DND-41 (cell line): Measurements from ENCODE around the gene ANXA10.
"Not testable (repeated sequence)": the region's sequence is repeated elsewhere in the genome, so short reads cannot be mapped to it uniquely, and the experiment has no call there.

ENCODE experiments used
- ATAC-seq: fragments of 200-7000 bp; cut with Tn5 transposase; 3 replicates; pipeline ENCODE4 v1.9.1; 2021; ENCODE audit warnings: low read depth; ENCODE audit not compliant: insufficient read depth
- DNase-seq: peaks from one replicate; pipeline ENCODE4 v3.0.0-alpha.2; 2020
- H2AFZ ChIP-seq: 2 replicates; pipeline ENCODE4 v1.6.0; 2012; ENCODE audit warnings: low read depth, low read length
- H3K27ac ChIP-seq: 2 replicates; pipeline ENCODE4 v1.5.1; 2012; ENCODE audit warnings: low read length, inconsistent platforms
- H3K27me3 ChIP-seq: fragments of 200-600 bp; sonication (generic); 2 replicates; pipeline ENCODE4 v1.6.0; 2012; ENCODE audit warnings: low read length, mild to moderate bottlenecking, inconsistent platforms; ENCODE audit not compliant: insufficient read depth, poor library complexity
- H3K36me3 ChIP-seq: 2 replicates; pipeline ENCODE4 v1.5.1; 2012; ENCODE audit warnings: low read length, inconsistent platforms; ENCODE audit not compliant: insufficient read depth
- H3K4me1 ChIP-seq: 2 replicates; pipeline ENCODE4 v1.5.1; 2012; ENCODE audit warnings: mild to moderate bottlenecking, low read length; ENCODE audit not compliant: insufficient read depth
- H3K4me2 ChIP-seq: 2 replicates; pipeline ENCODE4 v1.6.0; 2012; ENCODE audit warnings: mild to moderate bottlenecking, moderate library complexity, low read length, inconsistent platforms; ENCODE audit not compliant: insufficient read depth
- H3K4me3 ChIP-seq, 2 experiments: fragments of 200-600 bp in 1 of 2; shearing (Covaris generic) in 1 of 2; 2 replicates each; pipeline ENCODE4 v1.5.1; 2012 to 2016; ENCODE audit warnings: inconsistent platforms in 2 of 2, low read length in 2 of 2, mild to moderate bottlenecking in 2 of 2, low read depth in 1 of 2, moderate library complexity in 1 of 2
- H3K79me2 ChIP-seq: 2 replicates; pipeline ENCODE4 v1.6.0; 2012; ENCODE audit warnings: low read length, inconsistent platforms; ENCODE audit not compliant: insufficient read depth
- H3K9ac ChIP-seq: 2 replicates; pipeline ENCODE4 v1.6.0; 2012; ENCODE audit warnings: low read depth, mild to moderate bottlenecking, inconsistent platforms, low read length, moderate library complexity
- H3K9me3 ChIP-seq: 2 replicates; pipeline ENCODE4 v1.5.1; 2012; ENCODE audit warnings: low read length, moderate library complexity, mild to moderate bottlenecking, inconsistent platforms; ENCODE audit not compliant: insufficient read depth, severe bottlenecking
- H4K20me1 ChIP-seq: 2 replicates; pipeline ENCODE4 v1.6.0; 2012; ENCODE audit warnings: low read length; ENCODE audit not compliant: insufficient read depth
- CTCF ChIP-seq: IDR thresholded peaks from 2 replicates; pipeline ENCODE4 v1.5.1; 2012; ENCODE audit warnings: borderline replicate concordance, low read length, moderate library complexity, mild to moderate bottlenecking; ENCODE audit not compliant: poor library complexity, severe bottlenecking; ENCODE audit errors: extremely low read depth
- EZH2 ChIP-seq: IDR thresholded peaks from 3 replicates; pipeline ENCODE4 v1.6.1; 2012; ENCODE audit warnings: borderline replicate concordance, low read depth, mild to moderate bottlenecking, moderate library complexity, low read length, inconsistent platforms; ENCODE audit not compliant: severe bottlenecking

ANXA10 gene

GRCh38 chr4:168200685-168201084 is 108.3 kb downstream of the ANXA10 start:
- Histone ChIP-seq H2AFZ (no peak overlapping the region), H3K27me3 (no peaks in the 10 kb centered on the region), H3K9ac (no peak overlapping the region), H3K9me3 (peaks cover 21% of the 10 kb centered on the region), H3K27ac (no peak overlapping the region), H3K4me2 (no peak overlapping the region), H4K20me1 (no peaks in the 10 kb centered on the region), H3K4me3 (no peak overlapping the region), H3K36me3 (no peaks in the 10 kb centered on the region), H3K79me2 (no peaks in the 10 kb centered on the region), H3K4me1 (peaks cover 21% of the 10 kb centered on the region)
- no peak for ATAC-seq
- no peak for TF ChIP-seq EZH2
- no peak for TF ChIP-seq CTCF
- no peak for DNase-seq

GRCh38 chr4:168203233-168203911 is 111.0 kb downstream of the ANXA10 start:
- Histone ChIP-seq H3K27me3 (no peaks in the 10 kb centered on the region), H3K79me2 (no peaks in the 10 kb centered on the region), H3K4me1 (peaks cover 18% of the 10 kb centered on the region), H4K20me1 (no peaks in the 10 kb centered on the region), H3K9me3 (peaks cover 21% of the 10 kb centered on the region), H3K27ac (no peak overlapping the region), H2AFZ (no peak overlapping the region), H3K4me3 (0 out of 4 replicates have a peak overlapping the region, but pooled peaks of 1 of the 2 experiments have one; percentile 9), H3K9ac (no peak overlapping the region), H3K36me3 (no peaks in the 10 kb centered on the region), H3K4me2 (no peak overlapping the region)
- ATAC-seq (no peak), DNase-seq (no peak)
- no peak for TF ChIP-seq CTCF
- no peak for TF ChIP-seq EZH2

GRCh38 chr4:168208957-168209614 is 116.7 kb downstream of the ANXA10 start:
- Histone ChIP-seq H3K9ac (no peak overlapping the region), H3K4me1 (no peaks in the 10 kb centered on the region), H3K9me3 (peaks cover 3% of the 10 kb centered on the region), H3K27ac (no peak overlapping the region), H4K20me1 (no peaks in the 10 kb centered on the region), H3K79me2 (no peaks in the 10 kb centered on the region), H3K27me3 (no peaks in the 10 kb centered on the region), H2AFZ (no peak overlapping the region), H3K4me2 (no peak overlapping the region), H3K4me3 (no peak overlapping the region), H3K36me3 (no peaks in the 10 kb centered on the region)
- DNase-seq: no peak
- no peak for ATAC-seq
- TF ChIP-seq EZH2: no peak
- no peak for TF ChIP-seq CTCF

GRCh38 chr4:168212656-168213055 is 120.3 kb downstream of the ANXA10 start:
- H3K79me2 ChIP-seq: no peaks in the 10 kb centered on the region
- no peak overlapping the region for H2AFZ ChIP-seq
- H3K27ac ChIP-seq: no peak overlapping the region
- no peak overlapping the region for H3K4me3 ChIP-seq
- no peak for TF ChIP-seq EZH2
- no peak for TF ChIP-seq CTCF
- peaks cover 6% of the 10 kb centered on the region; the same call in 1 of the 2 replicates for H3K36me3 ChIP-seq
- no peak overlapping the region for H3K4me2 ChIP-seq
- DNase-seq: no peak
- no peaks in the 10 kb centered on the region for H3K4me1 ChIP-seq
- H3K27me3 ChIP-seq: no peaks in the 10 kb centered on the region
- H4K20me1 ChIP-seq: no peaks in the 10 kb centered on the region
- no peak overlapping the region for H3K9ac ChIP-seq
- no peak for ATAC-seq
- H3K9me3 ChIP-seq: no peaks in the 10 kb centered on the region

- not testable (repeated sequence) for H4K20me1 ChIP-seq, H3K4me1 ChIP-seq, H3K4me3 ChIP-seq, DNase-seq, H3K9me3 ChIP-seq, H3K9ac ChIP-seq, H3K27me3 ChIP-seq, H3K79me2 ChIP-seq, H3K36me3 ChIP-seq, ATAC-seq, H2AFZ ChIP-seq, H3K27ac ChIP-seq, H3K4me2 ChIP-seq
These were observed 121.2 kb downstream of the ANXA10 start for GRCh38 chr4:168213511-168213910.
